ENCODE data around the gene UPP1.

GRCh38 chr7:48154792-48155413 is 65.8 kb downstream of the UPP1 start:
- TF ChIP-seq CTCF (IDR thresholded peaks at IDR 0.05; ENCODE audit: low read length) (peak; percentile 89), EZH2 (IDR thresholded peaks at IDR 0.05; ENCODE audit: borderline replicate concordance, low read length) (no peak)

Data from OCI-LY1 (cell line).